NCI-H526 (cell line): ENCODE measurements around the gene NUDT8.
"Not testable (repeated sequence)": the region's sequence is repeated elsewhere in the genome, so short reads cannot be mapped to it uniquely, and the experiment has no call there.

ENCODE experiments used
- DNase-seq, 2 experiments: peaks; one replicate each; lab custom pipeline; 2025; lab: John Stamatoyannopoulos, UW

Gene NUDT8

GRCh38 chr11:67660752-67661151 is 31.0 kb upstream of the NUDT8 start:
- not testable (repeated sequence) for DNase-seq

DNA sequence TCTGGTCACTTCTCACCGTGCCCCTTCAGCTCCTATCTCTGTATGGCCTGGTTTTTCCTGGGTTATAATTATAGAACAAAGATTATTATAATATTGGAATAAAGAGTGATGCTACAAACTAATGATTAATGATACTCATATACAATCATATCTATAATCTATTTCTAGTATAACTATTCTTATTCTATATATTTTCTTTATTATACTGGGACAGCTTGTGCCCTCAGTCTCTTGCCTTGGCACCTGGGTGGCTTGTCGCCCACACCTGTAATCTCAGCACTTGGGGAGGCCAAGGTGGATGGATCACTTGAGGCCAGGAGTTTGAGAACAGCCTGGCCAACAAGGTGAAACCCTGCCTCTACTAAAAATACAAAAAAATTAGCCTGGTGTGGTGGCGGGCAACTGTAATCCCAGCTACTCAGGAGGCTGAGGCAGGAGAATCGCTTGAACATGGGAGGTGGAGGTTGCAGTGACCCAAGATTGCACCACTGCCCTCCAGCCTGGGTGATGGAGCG is 30.0 kb upstream of the NUDT8 start:
- not testable (repeated sequence) for DNase-seq

DNA sequence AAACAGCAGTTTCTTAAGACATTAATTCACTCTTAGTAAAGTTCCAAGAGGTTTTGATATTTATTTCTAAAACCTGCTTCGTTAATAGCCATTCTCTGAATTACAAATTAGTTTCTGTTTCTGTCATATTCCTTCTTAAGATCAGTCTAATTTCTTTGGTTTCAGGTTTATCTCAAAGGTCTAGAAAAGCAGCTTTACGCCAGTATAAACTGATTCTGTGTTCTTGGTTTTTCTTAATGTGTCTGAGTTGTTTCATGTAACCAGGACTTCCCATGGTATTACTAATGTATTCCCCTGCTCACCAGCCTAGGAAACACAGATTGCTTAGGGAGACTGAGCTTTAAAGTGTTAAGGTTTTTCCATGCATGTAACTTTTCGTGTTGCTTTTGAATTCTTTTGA is 27.6 kb upstream of the NUDT8 start:
- no peak for DNase-seq

DNA sequence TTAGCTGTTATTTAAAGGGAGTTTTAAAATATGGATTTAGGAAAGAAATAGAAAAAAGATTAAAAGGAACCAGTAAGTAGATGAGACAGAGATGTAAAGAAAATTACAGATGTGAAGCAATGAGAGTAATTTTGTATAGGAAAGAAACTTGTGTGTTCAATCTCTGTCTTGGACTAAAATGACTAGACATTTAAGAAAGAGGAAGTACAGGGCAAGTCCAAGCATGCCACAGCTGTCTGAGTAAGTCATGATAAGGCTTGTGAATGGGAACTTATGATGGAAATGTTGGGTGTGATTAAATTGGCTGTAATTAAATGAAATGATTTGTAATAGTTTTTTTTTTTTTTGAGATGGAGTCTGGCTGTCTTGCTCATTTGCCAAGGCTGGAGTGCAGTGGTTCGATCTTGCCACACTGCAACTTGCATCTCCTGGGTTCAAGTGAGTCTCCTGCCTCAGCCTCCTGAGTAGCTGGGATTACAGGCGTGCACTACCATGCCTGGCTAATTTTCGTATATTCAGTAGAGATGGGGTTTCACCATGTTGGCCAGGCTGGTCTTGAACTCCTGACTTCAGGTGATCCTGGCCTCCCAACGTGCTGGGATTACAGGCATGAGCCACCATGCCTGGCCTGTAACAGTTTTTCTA is 26.7 kb upstream of the NUDT8 start:
- DNase-seq = no peak

DNA sequence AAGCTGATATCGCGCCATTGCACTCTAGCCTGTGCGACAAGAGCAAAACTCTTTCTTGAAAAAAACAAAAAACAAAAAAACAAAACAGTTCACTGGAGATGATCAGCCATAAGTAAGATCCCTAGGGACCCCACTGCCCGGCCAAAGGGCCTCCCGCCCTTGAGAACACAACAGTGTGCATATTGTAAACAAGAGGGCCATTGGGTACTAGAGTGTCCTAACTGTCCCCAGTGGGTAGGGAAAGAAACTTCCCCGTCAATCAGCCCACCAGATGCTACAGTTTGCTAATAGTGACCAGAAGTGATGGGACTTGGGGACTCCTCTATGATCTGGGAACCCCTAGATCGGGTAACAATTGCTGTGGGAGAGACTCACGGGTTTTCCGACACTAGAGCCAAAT is 24.5 kb upstream of the NUDT8 start:
- DNase-seq = no peak

DNA sequence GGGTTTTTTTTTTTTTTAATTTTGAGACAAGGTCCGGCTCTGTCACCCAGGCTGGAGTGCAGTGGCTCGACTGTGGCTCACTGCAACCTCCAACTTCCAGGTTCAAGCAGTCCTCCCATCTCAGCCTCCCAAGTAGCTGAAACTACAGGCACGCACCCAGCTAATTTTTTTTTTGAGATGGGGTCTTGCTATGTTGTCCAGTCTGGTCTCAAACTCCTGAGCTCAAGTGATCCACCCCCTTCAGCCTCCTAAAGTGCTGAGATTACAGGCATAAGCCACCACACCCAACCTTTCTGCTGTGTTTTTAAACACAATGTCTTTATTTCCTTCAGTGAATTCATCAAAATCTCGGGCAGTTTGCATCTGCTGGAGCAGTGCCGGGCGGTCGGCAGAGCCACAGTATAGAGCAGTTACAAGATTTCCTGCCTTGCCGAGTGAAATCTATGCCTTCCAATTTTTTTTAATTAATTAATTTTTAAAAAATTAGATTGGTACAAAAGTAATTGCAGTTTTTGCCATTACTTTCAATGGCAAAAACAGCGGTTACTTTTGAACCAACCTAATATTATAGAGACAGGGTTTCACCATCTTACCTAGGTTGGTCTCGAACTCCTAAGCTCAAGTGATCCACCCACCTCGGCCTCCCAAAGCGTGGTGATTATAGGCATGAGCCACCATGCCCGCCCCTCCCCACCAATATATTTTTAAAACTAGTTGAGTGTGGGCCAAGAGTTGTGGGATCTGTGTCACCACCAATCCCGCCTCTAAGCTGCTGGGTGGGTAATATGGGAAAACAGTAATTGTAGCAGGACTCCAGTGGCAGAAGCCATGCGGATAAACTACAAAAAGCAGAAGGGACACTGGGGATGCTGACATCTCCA is 23.5 kb upstream of the NUDT8 start:
- no peak for DNase-seq

- DNase-seq = no peak
These were observed 22.4 kb upstream of the NUDT8 start for GRCh38 chr11:67651976-67652781.

DNA sequence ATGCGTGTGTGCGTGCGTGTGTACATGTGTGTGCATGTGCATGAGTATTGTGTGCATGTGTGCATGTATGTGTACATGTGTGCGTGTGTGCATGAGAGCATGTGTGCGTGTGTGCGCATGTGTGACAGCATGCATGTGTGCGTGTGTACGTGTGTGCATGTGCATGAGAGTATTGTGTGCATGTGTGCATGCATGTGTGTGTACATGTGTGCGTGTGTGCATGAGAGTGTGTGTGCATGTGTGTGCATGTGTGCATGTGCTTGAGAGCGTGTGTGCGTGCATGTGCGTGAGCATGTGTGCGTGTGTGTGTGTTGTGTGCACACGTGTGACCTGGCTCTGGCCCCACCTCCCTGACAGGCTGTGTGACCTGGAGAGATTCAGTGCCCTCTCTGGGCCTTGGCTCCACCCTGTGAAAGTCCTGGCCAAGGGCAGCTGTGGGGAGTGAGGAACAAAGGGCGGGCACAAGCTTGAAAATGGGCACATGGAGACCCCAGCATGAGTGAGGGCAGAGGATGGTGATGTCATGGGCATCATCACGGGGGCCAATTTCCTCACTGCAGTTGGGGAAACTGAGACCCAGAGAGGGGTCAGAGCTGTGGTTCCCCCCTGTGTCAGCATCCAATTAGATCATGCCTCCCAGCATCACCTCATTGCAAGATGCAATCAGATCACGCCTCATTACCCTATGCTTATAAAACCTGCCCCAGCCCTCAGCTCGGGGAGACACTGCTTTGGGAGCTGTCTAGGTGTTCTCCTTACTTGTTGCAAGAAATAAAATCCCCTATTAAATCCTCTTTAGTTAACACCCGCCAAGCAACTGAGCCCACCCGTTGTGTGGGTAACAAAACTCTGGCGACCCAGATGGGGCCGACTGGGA is 20.1 kb upstream of the NUDT8 start:
- peak in 1 of 2 experiments; percentile 67 for DNase-seq

- DNase-seq = no peak
These were observed 19.3 kb upstream of the NUDT8 start for GRCh38 chr11:67648796-67649613.

GRCh38 chr11:67648140-67648795 is 18.5 kb upstream of the NUDT8 start:
- DNase-seq = peak; percentile 30 to 78

DNA sequence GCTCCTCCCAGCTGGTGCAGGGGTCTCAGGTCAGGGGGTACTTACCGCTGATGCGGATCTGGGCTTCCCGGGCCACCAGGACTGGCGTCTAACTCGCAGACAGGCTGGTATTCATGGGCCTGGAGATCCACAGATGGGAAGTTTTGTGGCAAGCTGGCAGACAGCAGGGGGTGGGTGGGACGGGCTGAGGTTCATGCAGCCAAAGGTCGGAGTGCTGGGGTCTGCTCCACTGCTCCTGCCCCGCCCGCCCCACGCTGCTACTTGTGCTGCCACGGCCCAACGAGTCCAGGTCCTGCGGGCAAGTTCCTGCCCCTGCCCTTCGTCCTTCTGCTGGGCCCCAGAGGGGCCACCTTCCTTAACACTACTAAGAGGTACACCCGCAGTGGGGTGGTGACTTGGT is 17.7 kb upstream of the NUDT8 start:
- DNase-seq = no peak

GRCh38 chr11:67646535-67647336 is 17.0 kb upstream of the NUDT8 start:
- DNase-seq = no peak

DNA sequence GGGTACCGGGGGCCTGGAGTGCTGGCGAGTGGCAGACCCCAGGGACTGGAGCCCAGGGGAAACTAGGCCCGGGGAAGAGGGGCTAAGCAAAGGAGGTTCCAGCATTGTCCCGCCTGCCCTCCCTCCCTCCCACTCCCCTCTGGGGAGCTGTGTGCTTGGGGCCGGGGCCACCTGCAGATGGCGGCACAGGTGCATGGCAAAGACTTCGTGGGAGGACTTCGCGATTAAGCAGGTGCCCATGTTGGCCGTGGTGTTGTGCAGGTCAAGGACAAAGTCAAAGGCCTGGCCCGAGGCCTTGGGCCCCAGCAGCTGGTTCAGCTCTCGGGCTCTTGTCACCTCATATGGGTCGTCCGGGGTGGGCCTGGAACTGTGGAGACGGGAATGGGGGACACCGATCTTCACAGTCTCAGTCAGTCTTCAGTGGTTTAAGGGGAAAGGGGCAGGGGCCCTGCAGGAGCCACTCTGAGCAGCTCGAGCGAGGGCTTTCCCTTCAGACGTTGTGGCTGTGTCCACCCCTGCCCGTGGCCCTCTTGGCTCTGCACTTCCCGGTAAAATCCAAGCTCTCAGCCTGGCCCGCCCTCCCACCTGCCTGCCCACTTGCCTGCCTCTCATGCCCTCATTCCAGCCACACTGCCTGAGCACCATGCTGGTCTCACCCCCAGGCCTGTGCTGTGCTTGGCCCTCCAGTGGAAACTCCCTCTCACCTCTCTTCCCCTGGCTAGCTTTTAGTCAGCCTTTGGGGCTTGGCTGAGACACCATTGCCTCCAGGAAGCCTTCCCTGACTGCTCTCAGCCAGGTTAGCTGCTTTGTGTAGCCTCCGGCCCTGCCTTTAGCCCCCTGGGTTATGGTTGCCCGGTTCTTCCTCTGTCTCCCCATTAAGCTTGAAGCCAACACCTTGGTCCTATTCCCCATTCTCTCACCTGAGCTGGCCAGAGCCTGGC is 16.1 kb upstream of the NUDT8 start:
- peak in 1 of 2 experiments; percentile 45 for DNase-seq

DNA sequence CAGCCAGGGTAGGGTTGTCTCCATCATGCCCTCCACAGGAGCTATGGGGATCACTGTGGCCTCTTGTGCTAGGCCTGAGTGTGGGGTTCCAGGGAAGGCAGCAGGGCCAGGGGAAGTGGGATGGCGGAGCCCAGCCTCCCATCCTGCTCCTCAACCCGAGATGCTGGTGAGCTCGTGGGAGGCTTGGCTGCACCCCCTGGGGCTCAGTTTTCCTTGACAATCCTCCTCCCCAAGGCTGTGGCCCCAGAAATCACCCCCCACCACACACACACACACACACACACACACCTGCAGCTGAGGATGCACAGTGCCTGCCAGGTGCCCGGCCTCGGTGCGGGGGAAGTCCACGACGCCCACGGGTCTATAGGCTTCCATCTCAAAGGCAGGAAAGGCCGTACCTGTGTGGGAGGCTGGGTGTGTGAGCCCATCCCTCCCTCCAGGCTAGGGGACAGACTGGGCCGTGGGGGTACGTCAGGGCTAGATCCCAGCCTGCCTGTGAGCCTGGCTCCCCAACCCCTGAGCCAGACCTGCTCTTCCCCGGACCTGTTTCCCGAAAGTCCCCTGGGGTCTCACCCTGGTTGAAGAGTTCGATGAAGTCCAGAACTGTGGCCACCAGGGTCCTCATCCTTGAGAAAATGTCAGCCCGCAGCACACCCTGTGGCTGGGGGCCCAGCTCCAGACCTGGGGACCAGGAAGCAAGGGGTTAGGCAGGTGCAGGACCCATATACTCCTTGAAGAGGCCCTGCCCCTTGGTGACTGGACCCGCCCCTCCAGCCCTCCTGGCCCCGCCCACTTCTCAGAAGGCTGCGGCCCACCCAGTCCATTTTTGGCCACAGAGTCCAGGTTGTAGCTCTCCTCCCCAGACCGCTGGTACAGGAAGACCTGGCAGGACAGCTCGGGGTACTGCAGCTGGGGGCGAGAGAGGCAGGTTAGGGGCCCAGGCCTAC is 15.0 kb upstream of the NUDT8 start:
- DNase-seq = no peak

DNA sequence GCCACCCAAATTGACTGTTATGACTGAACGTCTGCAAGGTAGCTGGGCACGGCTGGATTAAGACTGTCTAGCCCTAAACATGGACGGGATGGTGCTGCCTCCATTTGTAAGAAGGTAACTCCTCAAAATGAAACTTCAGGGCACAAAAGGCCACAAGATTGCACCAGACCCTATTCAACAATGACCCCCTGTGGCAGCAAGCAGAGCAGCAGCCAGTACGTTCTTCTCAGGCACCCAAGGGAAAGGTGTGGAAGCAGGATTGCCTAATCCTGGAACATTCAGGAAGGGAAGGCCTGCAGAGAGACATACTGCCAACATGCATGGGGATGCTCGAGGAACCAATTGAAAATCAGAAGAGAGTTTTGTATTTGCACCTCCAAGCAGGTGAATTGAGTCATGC is 14.3 kb upstream of the NUDT8 start:
- DNase-seq = peak in 1 of 2 experiments; percentile 43

- DNase-seq = no peak
These were observed 12.7 kb upstream of the NUDT8 start for GRCh38 chr11:67642173-67643120.
